GM23338 (cell line): ENCODE data around the gene ANXA3. TPM values are rescaled to one million over a fixed set of nuclear protein-coding genes. Genes with fewer than 3 reads are reported as not detected.

Experiments used
- ATAC-seq: fragments of 200-7000 bp; cut with Tn5 transposase; 3 replicates; pipeline ENCODE4 v1.9.1; 2020
- DNase-seq: peaks from one replicate; pipeline ENCODE4 v3.0.0-alpha.2; 2015; ENCODE audit warnings: low spot score
- H2AFZ ChIP-seq: fragments of 200-600 bp; sonication (generic); 2 replicates; pipeline ENCODE4 v1.8.0; 2016; ENCODE audit warnings: antibody characterized with exemption, mild to moderate bottlenecking, moderate library complexity
- H3F3A ChIP-seq: fragments of 200-600 bp; sonication (generic); replicated peaks from 2 replicates; pipeline ENCODE4 v1.8.0; 2017; ENCODE audit warnings: antibody characterized with exemption, mixed run types, low read depth
- H3K27ac ChIP-seq: fragments of 200-600 bp; sonication (generic); 2 replicates; pipeline ENCODE4 v1.6.1; 2016; ENCODE audit warnings: low read depth
- H3K27me3 ChIP-seq: fragments of 200-600 bp; sonication (generic); 2 replicates; pipeline ENCODE4 v1.8.0; 2016; ENCODE audit warnings: mild to moderate bottlenecking, mixed run types, moderate library complexity; ENCODE audit not compliant: insufficient read depth
- H3K36me3 ChIP-seq: fragments of 200-600 bp; sonication (generic); 2 replicates; pipeline ENCODE4 v1.8.0; 2016; ENCODE audit warnings: mild to moderate bottlenecking; ENCODE audit not compliant: insufficient read depth
- H3K4me1 ChIP-seq: fragments of 200-600 bp; sonication (generic); 2 replicates; pipeline ENCODE4 v1.8.0; 2016; ENCODE audit warnings: mild to moderate bottlenecking, moderate library complexity; ENCODE audit not compliant: insufficient read depth
- H3K4me2 ChIP-seq: fragments of 200-600 bp; sonication (generic); 2 replicates; pipeline ENCODE4 v1.7.1; 2017; ENCODE audit warnings: mixed run types
- H3K4me3 ChIP-seq: fragments of 200-600 bp; sonication (generic); 2 replicates; pipeline ENCODE4 v1.6.1; 2016; ENCODE audit warnings: mixed run types
- H3K79me2 ChIP-seq: fragments of 200-600 bp; sonication (generic); replicated peaks from 2 replicates; pipeline ENCODE4 v1.8.0; 2017; ENCODE audit warnings: mild to moderate bottlenecking; ENCODE audit not compliant: insufficient read depth
- H3K9me2 ChIP-seq: fragments of 200-600 bp; sonication (generic); 2 replicates; pipeline ENCODE4 v1.8.0; 2017; ENCODE audit not compliant: insufficient read depth
- H4K20me1 ChIP-seq: fragments of 200-600 bp; sonication (generic); replicated peaks from 2 replicates; pipeline ENCODE4 v1.8.0; 2017; ENCODE audit warnings: mild to moderate bottlenecking; ENCODE audit not compliant: insufficient read depth
- H3K27ac Mint-ChIP-seq: 2 replicates; pipeline ENCODE4 v1.8.0; 2020; ENCODE audit warnings: inconsistent platforms, mild to moderate bottlenecking, moderate library complexity, mixed read lengths
- H3K27me3 Mint-ChIP-seq: 3 replicates; pipeline ENCODE4 v1.8.0; 2022; ENCODE audit warnings: low read depth, mild to moderate bottlenecking, moderate library complexity, mixed read lengths, inconsistent platforms; ENCODE audit not compliant: insufficient read depth, poor library complexity
- H3K36me3 Mint-ChIP-seq: 3 replicates; pipeline ENCODE4 v1.8.0; 2021; ENCODE audit warnings: low read depth, mild to moderate bottlenecking, inconsistent platforms, moderate library complexity, mixed read lengths
- H3K4me1 Mint-ChIP-seq: 3 replicates; pipeline ENCODE4 v1.8.0; 2020; ENCODE audit warnings: mild to moderate bottlenecking, inconsistent platforms, mixed read lengths
- H3K4me3 Mint-ChIP-seq: 3 replicates; pipeline ENCODE4 v1.8.0; 2021; ENCODE audit warnings: moderate library complexity, mild to moderate bottlenecking, inconsistent platforms, mixed read lengths
- H3K9me3 Mint-ChIP-seq: 3 replicates; pipeline ENCODE4 v1.8.0; 2020; ENCODE audit warnings: moderate library complexity, mild to moderate bottlenecking, inconsistent platforms, mixed read lengths
- CREB1 ChIP-seq: fragments of 250-450 bp; sonication (Bioruptor Pico); IDR thresholded peaks from 2 replicates; pipeline ENCODE4 v1.5.0; 2020; ENCODE audit warnings: low read depth, mild to moderate bottlenecking, moderate library complexity
- EZH2phosphoT487 ChIP-seq: fragments of 200-600 bp; sonication (generic); IDR thresholded peaks from one replicate; pipeline ENCODE4 v1.8.1; 2018; ENCODE audit warnings: antibody characterized with exemption; ENCODE audit not compliant: unreplicated experiment
- NANOG ChIP-seq: IDR thresholded peaks from 2 replicates; pipeline ENCODE4 v1.6.1; 2016; ENCODE audit warnings: antibody characterized with exemption, borderline replicate concordance
- POLR2AphosphoS5 ChIP-seq: IDR thresholded peaks from 2 replicates; pipeline ENCODE4 v1.6.1; 2016; ENCODE audit warnings: antibody characterized with exemption, low read depth
- REST ChIP-seq: IDR thresholded peaks from one replicate; pipeline ENCODE4 v1.6.1; 2018; ENCODE audit warnings: antibody characterized with exemption; ENCODE audit not compliant: unreplicated experiment
- ZNF114 ChIP-seq: fragments of 250-450 bp; sonication (Bioruptor Pico); IDR thresholded peaks from 2 replicates; pipeline ENCODE4 v1.5.0; 2020; ENCODE audit warnings: mild to moderate bottlenecking, moderate library complexity
- ZNF331 ChIP-seq: fragments of 250-450 bp; sonication (Bioruptor Pico); IDR thresholded peaks from 2 replicates; pipeline ENCODE4 v1.5.0; 2020; ENCODE audit warnings: low read depth, mild to moderate bottlenecking, moderate library complexity
- polyA plus RNA-seq: library from polyadenylated mRNA; unstranded; fragments of >200 nt; fragmentation: Nextera tagmentation; extraction: Ambion mirVana; gene quantifications from 2 replicates; pipeline ENCODE4 v1.2.1, GENCODE V29; 2016
- total RNA-seq: library from RNA; depleted of rRNA; stranded (reverse); fragments of >200 nt; shearing (Covaris generic); gene quantifications from 2 replicates; pipeline ENCODE4 v1.2.3, GENCODE V29; 2014
- TF ChIP-seq, protein P1 (sequence below), 2 experiments: fragments of 200-600 bp in 1 of 2; sonication (generic) in 1 of 2; conservative IDR thresholded peaks; 2 replicates each; pipeline versions ENCODE4 v1.5.1 to v1.6.1; 2016 to 2017; ENCODE audit warnings: antibody characterized with exemption in 2 of 2, low read depth in 2 of 2, mild to moderate bottlenecking in 2 of 2, moderate library complexity in 1 of 2
- TF ChIP-seq, protein P2 (sequence below): IDR thresholded peaks from 2 replicates; pipeline ENCODE4 v1.6.1; 2016; ENCODE audit warnings: antibody characterized with exemption

ANXA3 gene
- total and polyA plus RNA-seq, 2 experiments from 2014 or later: 20.3 to 31.5 TPM

DNA sequence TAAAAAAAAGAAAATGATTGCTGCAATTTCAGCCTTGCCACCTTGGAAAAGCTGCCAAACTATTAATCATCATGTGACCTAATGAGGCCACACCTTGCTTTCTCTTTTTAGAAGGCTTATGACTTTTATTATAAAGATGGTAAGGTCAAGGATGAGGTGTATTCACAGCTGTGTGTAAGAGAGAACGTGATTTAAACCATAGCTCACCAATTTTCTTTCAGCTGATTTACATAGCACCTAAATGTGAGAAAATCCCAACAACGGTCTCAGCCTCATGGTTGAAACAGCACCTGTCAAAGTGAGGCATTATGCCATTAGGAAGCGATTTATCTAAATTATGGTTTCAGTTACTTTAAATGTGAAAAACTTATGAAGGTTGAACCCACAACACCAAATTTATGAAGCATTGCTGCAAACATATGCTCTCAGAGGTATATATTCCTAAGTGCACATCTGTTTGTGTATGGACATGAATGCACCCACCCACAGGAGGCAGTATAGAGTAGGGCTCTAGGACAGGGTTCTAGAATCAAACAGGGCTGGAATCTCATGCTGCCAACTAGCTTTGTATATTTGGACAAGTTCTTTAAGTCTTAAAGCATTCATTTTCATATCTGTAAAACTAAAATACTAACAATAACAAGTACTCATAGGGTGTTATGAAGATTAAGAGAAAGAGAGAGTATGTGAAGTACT lies 40.7 kb downstream of the ANXA3 start:
- Histone ChIP-seq H3K27me3 (no peaks in the 10 kb centered on the region), H3K27ac (no peak overlapping the region), H3K9me2 (no peaks in the 10 kb centered on the region), H3K36me3 (no peaks in the 10 kb centered on the region), H3F3A (no peaks in the 10 kb centered on the region), H3K4me1 (no peaks in the 10 kb centered on the region), H3K79me2 (no peaks in the 10 kb centered on the region), H2AFZ (no peak overlapping the region), H3K4me2 (no peak overlapping the region), H4K20me1 (no peaks in the 10 kb centered on the region), H3K4me3 (no peak overlapping the region)
- H3K4me3 Mint-ChIP-seq: no peak overlapping the region
- H3K27me3 Mint-ChIP-seq: peaks cover 3% of the 10 kb centered on the region
- peak; percentile 65 for ATAC-seq
- H3K4me1 Mint-ChIP-seq: peaks cover 11% of the 10 kb centered on the region
- TF ChIP-seq, protein P1, sequence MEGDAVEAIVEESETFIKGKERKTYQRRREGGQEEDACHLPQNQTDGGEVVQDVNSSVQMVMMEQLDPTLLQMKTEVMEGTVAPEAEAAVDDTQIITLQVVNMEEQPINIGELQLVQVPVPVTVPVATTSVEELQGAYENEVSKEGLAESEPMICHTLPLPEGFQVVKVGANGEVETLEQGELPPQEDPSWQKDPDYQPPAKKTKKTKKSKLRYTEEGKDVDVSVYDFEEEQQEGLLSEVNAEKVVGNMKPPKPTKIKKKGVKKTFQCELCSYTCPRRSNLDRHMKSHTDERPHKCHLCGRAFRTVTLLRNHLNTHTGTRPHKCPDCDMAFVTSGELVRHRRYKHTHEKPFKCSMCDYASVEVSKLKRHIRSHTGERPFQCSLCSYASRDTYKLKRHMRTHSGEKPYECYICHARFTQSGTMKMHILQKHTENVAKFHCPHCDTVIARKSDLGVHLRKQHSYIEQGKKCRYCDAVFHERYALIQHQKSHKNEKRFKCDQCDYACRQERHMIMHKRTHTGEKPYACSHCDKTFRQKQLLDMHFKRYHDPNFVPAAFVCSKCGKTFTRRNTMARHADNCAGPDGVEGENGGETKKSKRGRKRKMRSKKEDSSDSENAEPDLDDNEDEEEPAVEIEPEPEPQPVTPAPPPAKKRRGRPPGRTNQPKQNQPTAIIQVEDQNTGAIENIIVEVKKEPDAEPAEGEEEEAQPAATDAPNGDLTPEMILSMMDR (conservative IDR thresholded peaks at IDR 0.05; ENCODE audit: low read depth in 2 of 2): peak; percentile 70 to 96
- no peak for TF ChIP-seq ZNF331 (CRISPR knock-in tag)
- H3K36me3 Mint-ChIP-seq: peaks cover 14% of the 10 kb centered on the region; the same call in 2 of the 3 replicates
- DNase-seq: peak; percentile 73
- H3K9me3 Mint-ChIP-seq: no peaks in the 10 kb centered on the region
- no peak overlapping the region for H3K27ac Mint-ChIP-seq

- Histone ChIP-seq H3K27ac (no peak overlapping the region), H3K4me2 (no peak overlapping the region), H3K4me3 (no peak overlapping the region), H3F3A (no peaks in the 10 kb centered on the region), H3K27me3 (no peaks in the 10 kb centered on the region), H3K79me2 (no peaks in the 10 kb centered on the region), H3K4me1 (no peaks in the 10 kb centered on the region), H3K9me2 (no peaks in the 10 kb centered on the region), H4K20me1 (no peaks in the 10 kb centered on the region), H2AFZ (no peak overlapping the region), H3K36me3 (no peaks in the 10 kb centered on the region)
- DNase-seq (no peak), ATAC-seq (no peak)
- Mint-ChIP-seq H3K4me3 (no peak overlapping the region), H3K4me1 (peaks cover 7% of the 10 kb centered on the region; the same call in 1 of the 3 replicates), H3K36me3 (peaks cover 22% of the 10 kb centered on the region; the same call in 2 of the 3 replicates), H3K9me3 (no peaks in the 10 kb centered on the region), H3K27me3 (peaks cover 2% of the 10 kb centered on the region), H3K27ac (no peak overlapping the region)
- no peak for TF ChIP-seq CREB1 (CRISPR knock-in tag)
- TF ChIP-seq REST: no peak
- no peak for TF ChIP-seq ZNF331 (CRISPR knock-in tag)
- TF ChIP-seq, protein P2, sequence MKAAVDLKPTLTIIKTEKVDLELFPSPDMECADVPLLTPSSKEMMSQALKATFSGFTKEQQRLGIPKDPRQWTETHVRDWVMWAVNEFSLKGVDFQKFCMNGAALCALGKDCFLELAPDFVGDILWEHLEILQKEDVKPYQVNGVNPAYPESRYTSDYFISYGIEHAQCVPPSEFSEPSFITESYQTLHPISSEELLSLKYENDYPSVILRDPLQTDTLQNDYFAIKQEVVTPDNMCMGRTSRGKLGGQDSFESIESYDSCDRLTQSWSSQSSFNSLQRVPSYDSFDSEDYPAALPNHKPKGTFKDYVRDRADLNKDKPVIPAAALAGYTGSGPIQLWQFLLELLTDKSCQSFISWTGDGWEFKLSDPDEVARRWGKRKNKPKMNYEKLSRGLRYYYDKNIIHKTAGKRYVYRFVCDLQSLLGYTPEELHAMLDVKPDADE: no peak
- TF ChIP-seq NANOG: no peak
- no peak for TF ChIP-seq ZNF114 (CRISPR knock-in tag)
- TF ChIP-seq POLR2AphosphoS5: no peak
- no peak for TF ChIP-seq EZH2phosphoT487
Observed at GRCh38 chr4:78596111-78596742, 44.7 kb downstream of the ANXA3 start.
